GM21360 (cell line): ENCODE measurements around the gene GKN2.
"Not testable (repeated sequence)": the region's sequence is repeated elsewhere in the genome, so short reads cannot be mapped to it uniquely, and the experiment has no call there.

Experiments
- ATAC-seq: cut with Tn5 transposase; IDR thresholded peaks from one replicate; pipeline ENCODE4 v1.9.1; 2021; ENCODE audit warnings: mild to moderate bottlenecking, moderate library complexity; ENCODE audit not compliant: unreplicated experiment

Gene GKN2

GRCh38 chr2:68964282-68964681 lies 11.6 kb upstream of the GKN2 start:
- no peak for ATAC-seq

GRCh38 chr2:68961380-68961779 lies 8.7 kb upstream of the GKN2 start:
- ATAC-seq, result no peak

GRCh38 chr2:68959001-68959400 lies 6.3 kb upstream of the GKN2 start:
- ATAC-seq, result no peak

GRCh38 chr2:68955432-68955831 lies 2.7 kb upstream of the GKN2 start:
- ATAC-seq, result not testable (repeated sequence)

- no peak for ATAC-seq
Observed at GRCh38 chr2:68951899-68952298, 794 bp downstream of the GKN2 start.

GRCh38 chr2:68948710-68949109 lies 4.0 kb downstream of the GKN2 start:
- ATAC-seq, result no peak

GRCh38 chr2:68946117-68946516 lies 6.6 kb downstream of the GKN2 start:
- no peak for ATAC-seq

GRCh38 chr2:68943581-68944568 lies 8.8 kb downstream of the GKN2 start:
- ATAC-seq, result no peak

GRCh38 chr2:68942827-68943226 lies 9.9 kb downstream of the GKN2 start:
- ATAC-seq, result no peak

- ATAC-seq, result no peak
Observed at GRCh38 chr2:68940369-68940768, 12.3 kb downstream of the GKN2 start.

GRCh38 chr2:68939962-68940361 lies 12.7 kb downstream of the GKN2 start:
- ATAC-seq, result no peak

- ATAC-seq, result no peak
Observed at GRCh38 chr2:68938938-68939337, 13.8 kb downstream of the GKN2 start.

- ATAC-seq, result no peak
Observed at GRCh38 chr2:68937346-68938055, 15.2 kb downstream of the GKN2 start.

- ATAC-seq, result no peak
Observed at GRCh38 chr2:68936889-68937288, 15.8 kb downstream of the GKN2 start.

GRCh38 chr2:68936427-68936826 lies 16.3 kb downstream of the GKN2 start:
- no peak for ATAC-seq

- ATAC-seq, result no peak
Observed at GRCh38 chr2:68935471-68935870, 17.2 kb downstream of the GKN2 start.

- no peak for ATAC-seq
Observed at GRCh38 chr2:68934021-68934420, 18.7 kb downstream of the GKN2 start.

- no peak for ATAC-seq
Observed at GRCh38 chr2:68932402-68932801, 20.3 kb downstream of the GKN2 start.

GRCh38 chr2:68931799-68932198 lies 20.9 kb downstream of the GKN2 start:
- no peak for ATAC-seq

GRCh38 chr2:68931149-68931711 lies 21.5 kb downstream of the GKN2 start:
- no peak for ATAC-seq

GRCh38 chr2:68926796-68927195 lies 25.9 kb downstream of the GKN2 start:
- no peak for ATAC-seq
